ENCODE results near the gene CLIC5. TPM values are rescaled to one million over a fixed set of nuclear protein-coding genes. Genes with fewer than 3 reads are reported as not detected.

CLIC5 gene
- total RNA-seq, 1 donor from 2014 or later: 8.2 TPM

- no peak for DNase-seq (ENCODE audit: low spot score)
These were observed 164.6 kb downstream of the CLIC5 start for GRCh38 chr6:45851034-45851400.

- no peak for DNase-seq (ENCODE audit: low spot score)
These were observed 165.2 kb downstream of the CLIC5 start for GRCh38 chr6:45850378-45851033.

- DNase-seq (ENCODE audit: low spot score): no peak
These were observed 170.1 kb downstream of the CLIC5 start for GRCh38 chr6:45845567-45845966.

GRCh38 chr6:45844986-45845385 lies 170.7 kb downstream of the CLIC5 start:
- DNase-seq (ENCODE audit: low spot score): no peak

- no peak for DNase-seq (ENCODE audit: low spot score)
These were observed 171.7 kb downstream of the CLIC5 start for GRCh38 chr6:45843848-45844521.

GRCh38 chr6:45841062-45841461 lies 174.6 kb downstream of the CLIC5 start:
- DNase-seq (ENCODE audit: low spot score): no peak

- DNase-seq (ENCODE audit: low spot score): no peak
These were observed 176.7 kb downstream of the CLIC5 start for GRCh38 chr6:45838996-45839395.

- no peak for DNase-seq (ENCODE audit: low spot score)
These were observed 177.2 kb downstream of the CLIC5 start for GRCh38 chr6:45838451-45838850.

- no peak for DNase-seq (ENCODE audit: low spot score)
These were observed 178.0 kb downstream of the CLIC5 start for GRCh38 chr6:45837541-45838200.

- no peak for DNase-seq (ENCODE audit: low spot score)
These were observed 178.7 kb downstream of the CLIC5 start for GRCh38 chr6:45836984-45837383.

GRCh38 chr6:45836438-45836824 lies 179.2 kb downstream of the CLIC5 start:
- DNase-seq (ENCODE audit: low spot score): no peak

GRCh38 chr6:45835721-45836437 lies 179.8 kb downstream of the CLIC5 start:
- DNase-seq (ENCODE audit: low spot score): no peak

- DNase-seq (ENCODE audit: low spot score): no peak
These were observed 183.6 kb downstream of the CLIC5 start for GRCh38 chr6:45832063-45832462.

Other genes starting within 250 kb of the CLIC5 start
- 21.1 TPM for gene ENPP4, start 114.1 kb upstream of the CLIC5 start, total RNA-seq
- 0.67 TPM for gene ENPP5, start 155.1 kb upstream of the CLIC5 start, total RNA-seq

Measured in mesenteric fat pad (tissue), 1 donor.